AML-193 (cell line): ENCODE data around the gene ESCO1.

Experiments
- DNase-seq, 2 experiments: peaks; one replicate each; lab custom pipeline; 2025; lab: John Stamatoyannopoulos, UW

Gene ESCO1

DNA sequence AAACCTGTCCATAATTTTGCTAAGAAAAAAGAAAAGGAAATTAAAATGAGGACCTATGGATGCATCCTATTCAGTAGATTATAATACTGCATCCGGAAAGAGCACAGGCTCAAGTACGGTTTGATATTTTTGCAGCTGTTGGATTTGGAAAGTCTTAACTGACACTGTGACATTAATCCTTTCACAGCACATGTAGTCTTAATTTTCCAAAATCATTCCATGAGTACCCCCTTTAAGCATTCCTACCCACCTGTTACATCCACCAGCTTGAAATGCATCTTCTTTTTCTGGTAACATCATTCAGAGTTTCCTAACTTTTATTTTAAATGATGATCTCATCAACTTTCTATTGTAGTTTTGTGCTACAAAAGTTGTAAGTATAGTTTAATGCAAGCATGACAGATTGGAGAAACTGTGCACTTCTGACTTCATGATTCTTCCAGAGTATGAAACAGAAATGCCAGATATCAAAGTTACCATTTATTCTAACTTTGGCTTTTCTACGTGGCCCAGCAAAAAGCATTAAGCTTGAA is 113.5 kb downstream of the ESCO1 start:
- DNase-seq: no peak

DNA sequence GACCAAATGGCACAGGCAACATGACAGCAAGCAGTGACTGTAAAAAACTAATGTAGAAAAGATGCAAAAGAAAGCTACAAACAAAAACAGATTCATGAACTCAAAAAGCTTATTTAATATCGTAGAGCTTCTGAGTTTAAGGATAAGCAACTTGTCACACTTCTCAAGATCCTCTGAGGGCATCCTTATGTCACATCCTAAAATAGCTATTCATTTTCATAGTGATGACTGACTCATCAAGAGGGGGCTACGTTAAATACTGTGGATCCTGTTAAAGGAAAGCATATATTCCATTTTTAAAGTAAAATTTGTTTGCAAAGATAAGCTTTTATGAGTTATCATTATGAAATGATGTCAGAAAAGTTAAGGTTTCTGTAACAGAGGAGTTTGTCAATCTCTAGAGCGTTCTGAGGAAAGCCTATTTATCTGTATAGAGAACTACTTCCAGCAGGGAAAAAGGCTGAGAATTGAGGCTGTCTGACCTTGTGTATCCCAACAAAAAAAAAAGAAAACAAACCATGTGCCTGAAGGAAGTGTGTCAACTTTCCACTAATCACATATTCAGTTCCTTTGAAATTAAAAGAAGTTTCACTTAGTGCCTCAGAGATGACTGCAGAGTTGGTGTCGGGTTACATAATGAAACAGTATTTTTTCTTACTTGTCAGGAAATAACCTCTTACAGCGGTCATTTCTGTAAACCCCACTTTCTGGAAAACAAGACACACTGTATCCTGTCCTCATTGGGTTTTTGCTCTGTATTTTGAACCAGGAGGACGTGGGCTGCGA is 115.5 kb downstream of the ESCO1 start:
- DNase-seq: no peak

DNA sequence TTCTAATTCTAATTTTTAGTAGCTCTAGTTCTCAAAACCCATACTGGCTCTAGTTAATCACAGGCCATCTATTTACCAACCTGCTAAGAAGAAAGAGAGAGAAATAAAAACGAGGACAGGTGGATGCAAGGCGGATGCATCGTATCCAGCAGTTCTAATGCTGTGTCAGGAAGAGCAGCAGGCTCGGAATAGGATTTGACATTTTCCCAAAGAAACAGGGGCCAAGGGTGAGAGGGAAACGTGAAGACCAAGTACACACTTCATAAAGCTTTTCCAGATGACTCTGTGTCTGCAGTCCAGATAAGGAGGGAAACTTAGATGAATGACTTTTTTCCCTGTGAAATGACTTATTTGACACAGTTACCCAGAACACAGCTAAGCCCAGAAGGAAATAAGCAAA is 117.5 kb downstream of the ESCO1 start:
- DNase-seq: no peak

DNA sequence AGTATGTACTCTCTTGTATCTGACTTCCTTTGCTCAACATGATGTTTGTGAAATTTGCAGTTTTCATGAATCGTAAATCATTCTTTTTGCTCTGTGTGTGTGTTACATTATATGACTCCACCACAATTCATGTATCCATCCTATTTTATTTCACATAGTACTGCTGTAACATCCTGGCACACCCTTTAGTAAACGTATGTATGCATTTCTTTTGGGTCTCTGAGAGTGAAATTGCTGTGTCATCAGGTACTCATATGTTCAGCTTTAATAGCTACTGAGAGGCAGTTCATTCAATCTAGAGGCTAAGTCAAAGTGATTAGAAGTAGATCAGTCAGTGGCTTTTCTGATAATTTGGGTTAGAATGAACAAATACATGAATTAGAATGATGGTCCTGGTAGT is 118.8 kb downstream of the ESCO1 start:
- DNase-seq: no peak

DNA sequence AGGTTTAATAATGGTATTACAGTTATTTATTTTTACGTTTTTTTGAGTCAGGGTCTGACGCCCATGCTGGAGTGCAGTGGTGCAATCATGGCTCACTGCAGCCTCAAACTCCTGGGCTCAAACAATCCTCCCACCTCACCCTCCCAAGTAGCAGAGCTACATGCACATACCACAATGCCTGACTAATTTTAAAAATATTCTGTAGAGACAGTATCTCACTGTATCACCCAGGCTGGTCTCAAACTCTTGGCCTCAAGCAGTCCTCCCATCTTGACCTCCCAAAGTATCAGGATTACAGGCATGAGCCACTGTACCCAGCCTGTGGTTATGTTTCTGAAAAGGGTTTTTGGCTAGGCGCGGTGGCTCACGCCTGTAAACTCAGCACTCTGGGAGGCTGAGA is 120.8 kb downstream of the ESCO1 start:
- DNase-seq: no peak
